ENCODE results near the gene HOTAIR.

The HOTAIR gene

DNA sequence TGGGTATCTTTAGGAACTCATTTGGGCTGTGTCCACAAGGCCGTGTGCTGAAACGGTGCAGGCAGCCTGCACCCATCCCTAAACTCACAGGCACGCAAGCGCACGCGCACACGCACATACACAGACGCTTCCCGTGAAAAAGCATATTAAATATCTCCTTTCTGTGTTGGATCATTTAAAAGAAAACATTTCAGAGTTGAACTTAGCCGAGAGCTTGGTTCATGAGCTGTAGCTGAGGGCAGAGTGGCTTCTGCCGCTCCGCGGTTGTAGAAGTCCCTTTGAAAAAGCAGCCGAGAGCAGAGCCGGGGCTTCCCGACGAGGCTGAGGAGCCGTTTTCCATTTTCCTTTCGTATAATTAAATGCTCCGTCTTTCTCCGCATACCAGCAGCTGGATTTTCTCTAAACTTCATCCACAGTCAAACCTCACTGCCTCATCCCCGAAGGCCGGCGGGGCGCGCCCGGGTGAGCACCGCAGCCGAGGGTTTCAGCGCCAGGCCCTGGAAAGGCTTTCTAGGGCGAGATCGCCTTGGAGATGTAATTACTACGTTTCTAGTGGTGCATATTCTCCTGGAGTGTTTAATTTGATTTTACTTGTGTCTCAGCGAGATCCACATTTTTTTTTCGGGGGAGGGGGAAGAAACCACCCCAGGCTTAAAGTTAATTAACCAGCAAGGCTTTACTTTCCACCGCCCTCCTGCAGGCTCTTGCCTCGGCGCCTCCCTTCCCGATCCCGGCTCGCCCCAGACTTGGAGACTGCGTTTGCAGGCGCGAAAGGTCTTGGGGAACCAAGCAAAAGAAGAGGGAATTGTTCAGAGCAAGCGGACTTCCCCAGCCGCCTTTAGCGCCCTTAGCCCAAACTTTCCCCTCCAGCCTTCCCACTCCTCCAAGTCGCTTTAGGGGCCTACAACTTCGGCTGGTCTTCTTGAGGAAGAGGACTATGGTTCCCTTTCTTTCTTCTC is 39.1 kb downstream of the HOTAIR start:
- H3K4me3 ChIP-seq (ENCODE audit: low read depth, low read length): no peak overlapping the region
- no peak overlapping the region for H3K27ac ChIP-seq
- TF ChIP-seq, protein P1, sequence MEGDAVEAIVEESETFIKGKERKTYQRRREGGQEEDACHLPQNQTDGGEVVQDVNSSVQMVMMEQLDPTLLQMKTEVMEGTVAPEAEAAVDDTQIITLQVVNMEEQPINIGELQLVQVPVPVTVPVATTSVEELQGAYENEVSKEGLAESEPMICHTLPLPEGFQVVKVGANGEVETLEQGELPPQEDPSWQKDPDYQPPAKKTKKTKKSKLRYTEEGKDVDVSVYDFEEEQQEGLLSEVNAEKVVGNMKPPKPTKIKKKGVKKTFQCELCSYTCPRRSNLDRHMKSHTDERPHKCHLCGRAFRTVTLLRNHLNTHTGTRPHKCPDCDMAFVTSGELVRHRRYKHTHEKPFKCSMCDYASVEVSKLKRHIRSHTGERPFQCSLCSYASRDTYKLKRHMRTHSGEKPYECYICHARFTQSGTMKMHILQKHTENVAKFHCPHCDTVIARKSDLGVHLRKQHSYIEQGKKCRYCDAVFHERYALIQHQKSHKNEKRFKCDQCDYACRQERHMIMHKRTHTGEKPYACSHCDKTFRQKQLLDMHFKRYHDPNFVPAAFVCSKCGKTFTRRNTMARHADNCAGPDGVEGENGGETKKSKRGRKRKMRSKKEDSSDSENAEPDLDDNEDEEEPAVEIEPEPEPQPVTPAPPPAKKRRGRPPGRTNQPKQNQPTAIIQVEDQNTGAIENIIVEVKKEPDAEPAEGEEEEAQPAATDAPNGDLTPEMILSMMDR (IDR thresholded peaks at IDR 0.05; ENCODE audit: low read depth, low read length): no peak
- no peaks in the 10 kb centered on the region for H3K36me3 ChIP-seq
- H3K27me3 ChIP-seq (ENCODE audit: insufficient read depth, low read depth, severe bottlenecking): peaks cover 94% of the 10 kb centered on the region
- no peak for DNase-seq
- H3K9me3 ChIP-seq (ENCODE audit: severe bottlenecking): no peaks in the 10 kb centered on the region

DNA sequence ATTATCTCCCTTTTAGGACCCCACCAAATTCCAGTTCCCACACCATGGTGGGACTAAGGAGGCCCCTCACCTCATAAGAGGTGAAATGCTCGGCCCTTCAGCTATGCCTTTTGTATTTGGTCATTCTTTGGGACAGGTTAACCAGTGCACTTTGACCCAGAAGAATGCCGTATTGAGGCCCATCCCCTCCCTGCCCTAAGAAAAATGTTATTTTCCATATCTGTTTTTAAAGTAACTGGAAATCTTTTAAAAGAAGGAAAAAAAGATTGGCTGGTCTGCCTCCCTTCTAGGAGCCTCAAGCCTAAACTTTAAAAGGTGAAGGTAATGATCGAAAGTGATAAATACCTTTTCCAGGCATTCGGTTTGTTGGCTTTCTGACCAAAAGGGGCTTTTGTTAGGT is 41.8 kb downstream of the HOTAIR start:
- Histone ChIP-seq H3K4me3 (ENCODE audit: low read depth, low read length) (no peak overlapping the region), H3K9me3 (ENCODE audit: severe bottlenecking) (peaks cover 2% of the 10 kb centered on the region), H3K27ac (no peak overlapping the region), H3K36me3 (no peaks in the 10 kb centered on the region), H3K27me3 (ENCODE audit: insufficient read depth, low read depth, severe bottlenecking) (peaks cover 97% of the 10 kb centered on the region)
- no peak for DNase-seq
- TF ChIP-seq, protein P1 (IDR thresholded peaks at IDR 0.05; ENCODE audit: low read depth, low read length): no peak

DNA sequence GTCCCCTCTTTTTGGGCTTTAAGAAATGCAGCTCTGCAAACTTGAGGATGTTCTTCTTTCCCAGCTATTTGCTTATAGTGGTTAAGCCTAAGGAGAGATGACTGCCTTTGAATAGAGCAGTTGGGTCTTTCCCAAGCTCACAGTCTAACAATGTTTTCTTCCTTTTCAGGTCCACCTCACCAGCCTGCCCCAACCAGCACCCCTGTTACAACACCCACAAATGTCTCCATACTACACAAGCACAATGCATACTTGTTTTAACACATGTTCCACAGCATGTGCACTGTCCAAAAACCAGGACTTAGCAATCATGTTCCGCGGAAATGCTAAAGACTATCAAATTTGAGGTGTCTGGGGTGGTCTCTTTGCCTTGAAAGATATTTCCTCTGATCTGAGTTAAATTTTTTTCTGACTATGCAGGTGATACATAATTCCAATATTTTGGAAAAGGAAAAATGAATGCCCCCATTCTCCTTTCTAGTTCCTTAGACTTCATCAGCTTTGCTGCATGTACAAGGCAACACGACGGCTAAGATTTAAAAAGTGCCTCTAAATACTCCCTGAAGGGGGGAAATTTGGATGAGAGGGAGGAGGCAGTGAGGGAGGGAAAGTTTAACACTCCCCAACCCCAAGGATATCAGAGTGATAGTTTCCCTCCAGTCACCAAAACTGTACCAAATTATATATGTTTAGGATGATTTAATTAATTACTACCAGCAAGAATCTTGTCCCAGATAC is 42.7 kb downstream of the HOTAIR start:
- peaks cover 96% of the 10 kb centered on the region for H3K27me3 ChIP-seq (ENCODE audit: insufficient read depth, low read depth, severe bottlenecking)
- peaks cover 2% of the 10 kb centered on the region for H3K9me3 ChIP-seq (ENCODE audit: severe bottlenecking)
- DNase-seq: no peak
- H3K36me3 ChIP-seq: no peaks in the 10 kb centered on the region
- H3K4me3 ChIP-seq (ENCODE audit: low read depth, low read length): no peak overlapping the region
- H3K27ac ChIP-seq: no peak overlapping the region
- TF ChIP-seq, protein P1 (IDR thresholded peaks at IDR 0.05; ENCODE audit: low read depth, low read length): no peak

DNA sequence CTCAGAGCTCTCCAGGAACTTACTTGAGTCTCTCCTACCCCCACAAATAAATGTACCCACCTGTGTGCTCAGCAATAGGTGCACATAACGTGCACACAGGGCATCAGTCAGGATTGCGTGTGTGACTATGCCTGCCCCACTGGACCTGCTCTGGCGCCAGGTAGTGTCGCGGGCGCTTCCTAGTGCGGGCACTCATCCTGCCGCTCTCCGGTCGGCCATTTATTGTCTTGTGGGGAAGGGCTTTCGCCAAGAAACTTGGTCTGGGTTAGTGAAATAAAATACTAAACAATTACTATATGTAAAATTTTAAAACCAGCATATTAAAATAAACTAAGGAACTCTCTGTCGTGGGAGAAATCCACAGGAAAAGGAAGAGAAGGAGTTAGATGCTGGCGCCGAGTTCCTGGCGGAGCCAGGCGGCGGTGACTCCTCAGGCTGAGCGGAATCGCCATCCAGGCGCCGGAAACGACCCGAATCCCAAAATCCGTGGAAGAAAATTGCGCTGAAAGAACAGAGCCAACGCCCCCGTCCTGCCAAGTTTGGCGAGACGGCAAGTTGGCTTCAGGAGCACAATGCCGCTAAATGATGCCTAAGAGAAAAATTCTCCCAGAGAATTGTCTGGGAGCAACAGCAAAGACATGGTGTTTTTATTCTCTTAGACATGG is 44.0 kb downstream of the HOTAIR start:
- no peak overlapping the region for H3K4me3 ChIP-seq (ENCODE audit: low read depth, low read length)
- peaks cover 5% of the 10 kb centered on the region for H3K9me3 ChIP-seq (ENCODE audit: severe bottlenecking)
- no peak overlapping the region for H3K27ac ChIP-seq
- peaks cover 99% of the 10 kb centered on the region for H3K27me3 ChIP-seq (ENCODE audit: insufficient read depth, low read depth, severe bottlenecking)
- no peak for DNase-seq
- no peaks in the 10 kb centered on the region for H3K36me3 ChIP-seq
- TF ChIP-seq, protein P1 (IDR thresholded peaks at IDR 0.05; ENCODE audit: low read depth, low read length): no peak

DNA sequence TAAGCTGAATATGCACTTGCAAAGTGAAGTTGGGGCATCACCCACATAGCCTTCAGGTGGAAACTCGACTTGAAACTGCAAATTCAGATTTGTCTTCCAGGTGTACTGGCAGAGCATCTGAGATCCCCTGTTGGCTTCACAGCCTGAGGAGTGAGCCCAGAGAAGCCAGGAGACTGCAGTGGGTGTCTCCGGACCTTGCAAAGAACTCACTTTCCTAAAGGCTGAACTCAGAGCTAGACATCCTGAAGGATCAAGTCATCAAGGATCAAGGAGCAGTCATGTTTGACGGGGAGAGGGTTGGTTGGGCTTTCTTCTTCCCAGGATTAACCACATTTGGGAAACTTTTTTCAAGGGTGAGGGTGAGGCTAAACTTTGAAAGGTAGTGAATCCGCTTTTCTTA is 45.2 kb downstream of the HOTAIR start:
- H3K27ac ChIP-seq: no peak overlapping the region
- no peaks in the 10 kb centered on the region for H3K36me3 ChIP-seq
- H3K9me3 ChIP-seq (ENCODE audit: severe bottlenecking): peaks cover 5% of the 10 kb centered on the region
- DNase-seq: no peak
- TF ChIP-seq, protein P1 (IDR thresholded peaks at IDR 0.05; ENCODE audit: low read depth, low read length): no peak
- H3K27me3 ChIP-seq (ENCODE audit: insufficient read depth, low read depth, severe bottlenecking): peaks cover 99% of the 10 kb centered on the region
- no peak overlapping the region for H3K4me3 ChIP-seq (ENCODE audit: low read depth, low read length)
